SJSA1 (cell line): ENCODE results near the gene ZNF714. TPM values are rescaled to one million over a fixed set of nuclear protein-coding genes. Genes with fewer than 3 reads are reported as not detected.
A peak's percentile ranks its signal among the peaks of the same experiment; 100 is the strongest.

Experiments
- DNase-seq, 2 experiments: peaks; one replicate each; pipeline ENCODE4 v3.0.0-alpha.2; 2015 to 2020; ENCODE audit warnings: low spot score in 2 of 2, low read depth in 1 of 2
- H3K27ac ChIP-seq: fragments of 250-450 bp; sonication (Bioruptor Pico); 2 replicates; pipeline ENCODE4 v1.5.1; 2020; ENCODE audit warnings: mild to moderate bottlenecking, moderate library complexity
- H3K27me3 ChIP-seq: fragments of 250-450 bp; sonication (Bioruptor Pico); replicated peaks from 2 replicates; pipeline ENCODE4 v1.5.1; 2020; ENCODE audit warnings: mild to moderate bottlenecking, moderate library complexity
- H3K36me3 ChIP-seq: fragments of 250-450 bp; sonication (Bioruptor Pico); 2 replicates; pipeline ENCODE4 v1.5.1; 2020; ENCODE audit warnings: mild to moderate bottlenecking
- H3K4me1 ChIP-seq: fragments of 250-450 bp; sonication (Bioruptor Pico); replicated peaks from 2 replicates; pipeline ENCODE4 v1.6.1; 2021; ENCODE audit warnings: mild to moderate bottlenecking
- H3K4me3 ChIP-seq: fragments of 250-450 bp; sonication (Bioruptor Pico); 2 replicates; pipeline ENCODE4 v1.5.1; 2020; ENCODE audit warnings: mild to moderate bottlenecking
- H3K9me3 ChIP-seq: fragments of 250-450 bp; sonication (Bioruptor Pico); replicated peaks from 2 replicates; pipeline ENCODE4 v1.5.1; 2020; ENCODE audit warnings: mild to moderate bottlenecking
- total RNA-seq: library from RNA; depleted of rRNA; stranded (reverse); fragments of >200 nt; shearing (Covaris generic); gene quantifications from 2 replicates; pipeline ENCODE4 v1.2.3, GENCODE V29; 2014; rRNA removed

The ZNF714 gene
- total RNA-seq, 1 experiment from 2014 or later, result 14.4 TPM

GRCh38 chr19:21141787-21142464, 59.9 kb downstream of the ZNF714 start, which contains the start of gene ZNF431:
Gene ZNF431, plus strand, starts transcription at chr19:21142040. Its CDS starts 144 bp downstream, at chr19:21142184.
- Histone ChIP-seq H3K4me3 (peak within 1 kb of the TSS; percentile 62), H3K4me1 (no peaks in the 10 kb centered on the region), H3K36me3 (peaks cover 42% of the 10 kb centered on the region), H3K27me3 (no peaks in the 10 kb centered on the region), H3K27ac (peak within 1 kb of the TSS; percentile 73), H3K9me3 (0 out of 2 replicates have a peak, but pooled peaks cover 2% of the 10 kb centered on the region)
- peak; percentile 88 to 91 for DNase-seq

GRCh38 chr19:21143428-21143827, 61.4 kb downstream of the ZNF714 start:
- Histone ChIP-seq H3K27me3 (no peaks in the 10 kb centered on the region), H3K4me1 (no peaks in the 10 kb centered on the region), H3K9me3 (0 out of 2 replicates have a peak, but pooled peaks cover 2% of the 10 kb centered on the region), H3K4me3 (no peak overlapping the region), H3K27ac (no peak overlapping the region), H3K36me3 (peaks cover 57% of the 10 kb centered on the region)
- DNase-seq, result no peak

GRCh38 chr19:21143854-21144253, 61.9 kb downstream of the ZNF714 start:
- Histone ChIP-seq H3K36me3 (peaks cover 61% of the 10 kb centered on the region), H3K27ac (no peak overlapping the region), H3K9me3 (0 out of 2 replicates have a peak, but pooled peaks cover 2% of the 10 kb centered on the region), H3K27me3 (no peaks in the 10 kb centered on the region), H3K4me3 (no peak overlapping the region), H3K4me1 (no peaks in the 10 kb centered on the region)
- no peak for DNase-seq

- DNase-seq, result no peak
- H3K9me3 ChIP-seq, result 0 out of 2 replicates have a peak, but pooled peaks cover 2% of the 10 kb centered on the region
- H3K4me1 ChIP-seq, result no peaks in the 10 kb centered on the region
- H3K36me3 ChIP-seq, result peaks cover 89% of the 10 kb centered on the region
- no peak overlapping the region for H3K27ac ChIP-seq
- H3K4me3 ChIP-seq, result no peak overlapping the region
- no peaks in the 10 kb centered on the region for H3K27me3 ChIP-seq
These were observed 65.5 kb downstream of the ZNF714 start for GRCh38 chr19:21147540-21147939.

GRCh38 chr19:21148681-21149080, 66.7 kb downstream of the ZNF714 start:
- 0 out of 2 replicates have a peak, but pooled peaks cover 2% of the 10 kb centered on the region for H3K9me3 ChIP-seq
- H3K4me1 ChIP-seq, result no peaks in the 10 kb centered on the region
- H3K4me3 ChIP-seq, result no peak overlapping the region
- no peaks in the 10 kb centered on the region for H3K27me3 ChIP-seq
- H3K36me3 ChIP-seq, result peaks cover 86% of the 10 kb centered on the region
- no peak for DNase-seq
- no peak overlapping the region for H3K27ac ChIP-seq

- no peak overlapping the region for H3K4me3 ChIP-seq
- no peaks in the 10 kb centered on the region for H3K27me3 ChIP-seq
- no peaks in the 10 kb centered on the region for H3K4me1 ChIP-seq
- H3K36me3 ChIP-seq, result peaks cover 75% of the 10 kb centered on the region
- DNase-seq, result no peak
- H3K27ac ChIP-seq, result no peak overlapping the region
- H3K9me3 ChIP-seq, result 0 out of 2 replicates have a peak, but pooled peaks cover 2% of the 10 kb centered on the region
These were observed 67.9 kb downstream of the ZNF714 start for GRCh38 chr19:21149877-21150276.

GRCh38 chr19:21151460-21151859, 69.5 kb downstream of the ZNF714 start:
- Histone ChIP-seq H3K9me3 (no peaks in the 10 kb centered on the region), H3K27me3 (no peaks in the 10 kb centered on the region), H3K27ac (no peak overlapping the region), H3K36me3 (peaks cover 59% of the 10 kb centered on the region), H3K4me3 (no peak overlapping the region), H3K4me1 (no peaks in the 10 kb centered on the region)
- no peak for DNase-seq

GRCh38 chr19:21158523-21159135, 76.6 kb downstream of the ZNF714 start:
- Histone ChIP-seq H3K27ac (no peak overlapping the region), H3K9me3 (peaks cover 9% of the 10 kb centered on the region; the same call in 1 of the 2 replicates), H3K4me1 (no peaks in the 10 kb centered on the region)

GRCh38 chr19:21164541-21164940, 82.5 kb downstream of the ZNF714 start:
- peaks cover 46% of the 10 kb centered on the region for H3K36me3 ChIP-seq

More at GRCh38 chr19:21158523-21159135, 76.6 kb downstream of the ZNF714 start:
- Histone ChIP-seq H3K36me3 (peaks cover 33% of the 10 kb centered on the region), H3K4me3 (no peak overlapping the region), H3K27me3 (no peaks in the 10 kb centered on the region)
- DNase-seq, result no peak

GRCh38 chr19:21166436-21166835, 84.4 kb downstream of the ZNF714 start:
- no peak for DNase-seq
- H3K4me3 ChIP-seq, result no peak overlapping the region
- no peak overlapping the region for H3K27ac ChIP-seq
- no peaks in the 10 kb centered on the region for H3K27me3 ChIP-seq
- H3K36me3 ChIP-seq, result peaks cover 40% of the 10 kb centered on the region
- H3K9me3 ChIP-seq, result no peaks in the 10 kb centered on the region
- no peaks in the 10 kb centered on the region for H3K4me1 ChIP-seq

More at GRCh38 chr19:21164541-21164940, 82.5 kb downstream of the ZNF714 start:
- Histone ChIP-seq H3K27ac (no peak overlapping the region), H3K27me3 (no peaks in the 10 kb centered on the region), H3K9me3 (peaks cover 5% of the 10 kb centered on the region; the same call in 1 of the 2 replicates), H3K4me1 (no peaks in the 10 kb centered on the region), H3K4me3 (no peak overlapping the region)
- DNase-seq, result no peak

Other genes starting within 250 kb of the ZNF714 start
- gene ZNF85, start 159.0 kb upstream of the ZNF714 start, total RNA-seq, result 11.8 and 17.4 TPM in 2 replicates
- 5.5 and 12.7 TPM in 2 replicates for gene ZNF430, start 61.5 kb upstream of the ZNF714 start, total RNA-seq
- gene ZNF431, start 59.8 kb downstream of the ZNF714 start, total RNA-seq, result 3.7 and 7.4 TPM in 2 replicates
- gene ZNF708, start 247.2 kb downstream of the ZNF714 start, total RNA-seq, result 2.7 and 5.0 TPM in 2 replicates